ENCODE measurements around the gene CRB3.

Gene CRB3

GRCh38 chr19:6455924-6456323 is 8.1 kb upstream of the CRB3 start:
- H3K9ac ChIP-seq (ENCODE audit: low read depth, low read length), result no peak overlapping the region
- 95% methylated on average over 15 of the region's 15 CpGs for WGBS
- no peaks in the 10 kb centered on the region for H3K27me3 ChIP-seq (ENCODE audit: insufficient read depth, low read length)
- no peak overlapping the region for H3K27ac ChIP-seq (ENCODE audit: low read depth, low read length)
- H3K4me1 ChIP-seq (ENCODE audit: insufficient read depth, low read length), result no peaks in the 10 kb centered on the region
- no peak overlapping the region for H3K4me3 ChIP-seq (ENCODE audit: low read length)
- H3K9me3 ChIP-seq (ENCODE audit: insufficient read depth, low read depth, low read length), result peaks cover 13% of the 10 kb centered on the region; the same call in 1 of the 2 replicates
- peaks cover 34% of the 10 kb centered on the region for H3K36me3 ChIP-seq (ENCODE audit: insufficient read depth, low read length)

- H3K4me1 ChIP-seq (ENCODE audit: insufficient read depth, low read length), result no peaks in the 10 kb centered on the region
- no peak overlapping the region for H3K9ac ChIP-seq (ENCODE audit: low read depth, low read length)
- H3K27me3 ChIP-seq (ENCODE audit: insufficient read depth, low read length), result peaks cover 6% of the 10 kb centered on the region; the same call in 1 of the 2 replicates
- no peak overlapping the region for H3K4me3 ChIP-seq (ENCODE audit: low read length)
- WGBS, result 82% methylated on average over 15 of the region's 17 CpGs
- peaks cover 24% of the 10 kb centered on the region for H3K36me3 ChIP-seq (ENCODE audit: insufficient read depth, low read length)
- H3K9me3 ChIP-seq (ENCODE audit: insufficient read depth, low read depth, low read length), result peaks cover 13% of the 10 kb centered on the region; the same call in 1 of the 2 replicates
- no peak overlapping the region for H3K27ac ChIP-seq (ENCODE audit: low read depth, low read length)
These were observed 5.9 kb upstream of the CRB3 start for GRCh38 chr19:6457958-6458694.

- Histone ChIP-seq H3K9me3 (ENCODE audit: insufficient read depth, low read depth, low read length) (peaks cover 10% of the 10 kb centered on the region; the same call in 1 of the 2 replicates), H3K4me1 (ENCODE audit: insufficient read depth, low read length) (no peaks in the 10 kb centered on the region), H3K9ac (ENCODE audit: low read depth, low read length) (0 out of 2 replicates have a peak overlapping the region, but pooled peaks have one; percentile 22), H3K36me3 (ENCODE audit: insufficient read depth, low read length) (peaks cover 19% of the 10 kb centered on the region), H3K27ac (ENCODE audit: low read depth, low read length) (no peak overlapping the region), H3K27me3 (ENCODE audit: insufficient read depth, low read length) (peaks cover 12% of the 10 kb centered on the region; the same call in 1 of the 2 replicates), H3K4me3 (ENCODE audit: low read length) (peak overlapping the region; percentile 84)
- WGBS, result 45% methylated on average over 16 of the region's 16 CpGs
These were observed 5.3 kb upstream of the CRB3 start for GRCh38 chr19:6458695-6459261.

- H3K27ac ChIP-seq (ENCODE audit: low read depth, low read length), result peak within 1 kb of the TSS; percentile 40; the same call in 1 of the 2 replicates
- peak within 1 kb of the TSS; percentile 84 for H3K4me3 ChIP-seq (ENCODE audit: low read length)
- no peaks in the 10 kb centered on the region for H3K4me1 ChIP-seq (ENCODE audit: insufficient read depth, low read length)
- peaks cover 19% of the 10 kb centered on the region; the same call in 1 of the 2 replicates for H3K27me3 ChIP-seq (ENCODE audit: insufficient read depth, low read length)
- peak within 1 kb of the TSS; percentile 54 for H3K9ac ChIP-seq (ENCODE audit: low read depth, low read length)
- H3K9me3 ChIP-seq (ENCODE audit: insufficient read depth, low read depth, low read length), result peaks cover 3% of the 10 kb centered on the region; the same call in 1 of the 2 replicates
- 1% methylated on average over 70 of the region's 70 CpGs for WGBS
- peaks cover 12% of the 10 kb centered on the region for H3K36me3 ChIP-seq (ENCODE audit: insufficient read depth, low read length)
These were observed 4.6 kb upstream of the CRB3 start, which contains the start of gene SLC25A23 for GRCh38 chr19:6459262-6460098. SLC25A23 (minus strand) TSS chr19:6459792; CDS start chr19:6459628, 164 bp downstream.

- Histone ChIP-seq H3K27me3 (ENCODE audit: insufficient read depth, low read length) (peaks cover 26% of the 10 kb centered on the region), H3K27ac (ENCODE audit: low read depth, low read length) (peak overlapping the region; percentile 40; the same call in 1 of the 2 replicates), H3K9me3 (ENCODE audit: insufficient read depth, low read depth, low read length) (no peaks in the 10 kb centered on the region), H3K4me1 (ENCODE audit: insufficient read depth, low read length) (no peaks in the 10 kb centered on the region), H3K9ac (ENCODE audit: low read depth, low read length) (peak overlapping the region; percentile 45), H3K36me3 (ENCODE audit: insufficient read depth, low read length) (peaks cover 4% of the 10 kb centered on the region; the same call in 1 of the 2 replicates), H3K4me3 (ENCODE audit: low read length) (peak overlapping the region; percentile 84)
- WGBS, result under 1% methylated on average over 57 of the region's 57 CpGs
These were observed 3.8 kb upstream of the CRB3 start for GRCh38 chr19:6460099-6460884.

- H3K36me3 ChIP-seq (ENCODE audit: insufficient read depth, low read length), result peaks cover 11% of the 10 kb centered on the region; the same call in 1 of the 2 replicates
- no peaks in the 10 kb centered on the region for H3K4me1 ChIP-seq (ENCODE audit: insufficient read depth, low read length)
- H3K27ac ChIP-seq (ENCODE audit: low read depth, low read length), result no peak overlapping the region
- H3K9ac ChIP-seq (ENCODE audit: low read depth, low read length), result peak overlapping the region; percentile 58
- no peaks in the 10 kb centered on the region for H3K9me3 ChIP-seq (ENCODE audit: insufficient read depth, low read depth, low read length)
- 44% methylated on average over 9 of the region's 9 CpGs for WGBS
- H3K4me3 ChIP-seq (ENCODE audit: low read length), result peak overlapping the region; percentile 83
- peaks cover 26% of the 10 kb centered on the region for H3K27me3 ChIP-seq (ENCODE audit: insufficient read depth, low read length)
These were observed 935 bp downstream of the CRB3 start for GRCh38 chr19:6465006-6465405.

GRCh38 chr19:6465663-6466062 is 1.6 kb downstream of the CRB3 start:
- 94% methylated on average over 8 of the region's 8 CpGs for WGBS
- Histone ChIP-seq H3K36me3 (ENCODE audit: insufficient read depth, low read length) (peaks cover 11% of the 10 kb centered on the region; the same call in 1 of the 2 replicates), H3K4me3 (ENCODE audit: low read length) (no peak overlapping the region), H3K9ac (ENCODE audit: low read depth, low read length) (no peak overlapping the region), H3K27me3 (ENCODE audit: insufficient read depth, low read length) (peaks cover 26% of the 10 kb centered on the region), H3K9me3 (ENCODE audit: insufficient read depth, low read depth, low read length) (no peaks in the 10 kb centered on the region), H3K4me1 (ENCODE audit: insufficient read depth, low read length) (no peaks in the 10 kb centered on the region), H3K27ac (ENCODE audit: low read depth, low read length) (no peak overlapping the region)

- Histone ChIP-seq H3K36me3 (ENCODE audit: insufficient read depth, low read length) (peaks cover 11% of the 10 kb centered on the region; the same call in 1 of the 2 replicates), H3K27me3 (ENCODE audit: insufficient read depth, low read length) (peaks cover 26% of the 10 kb centered on the region), H3K4me1 (ENCODE audit: insufficient read depth, low read length) (no peaks in the 10 kb centered on the region), H3K9ac (ENCODE audit: low read depth, low read length) (no peak overlapping the region), H3K4me3 (ENCODE audit: low read length) (no peak overlapping the region), H3K27ac (ENCODE audit: low read depth, low read length) (no peak overlapping the region), H3K9me3 (ENCODE audit: insufficient read depth, low read depth, low read length) (no peaks in the 10 kb centered on the region)
- 92% methylated on average over 21 of the region's 21 CpGs for WGBS
These were observed 2.6 kb downstream of the CRB3 start for GRCh38 chr19:6466526-6467248.

GRCh38 chr19:6467384-6467783 is 3.3 kb downstream of the CRB3 start:
- H3K9ac ChIP-seq (ENCODE audit: low read depth, low read length), result no peak overlapping the region
- no peaks in the 10 kb centered on the region for H3K4me1 ChIP-seq (ENCODE audit: insufficient read depth, low read length)
- H3K4me3 ChIP-seq (ENCODE audit: low read length), result no peak overlapping the region
- H3K9me3 ChIP-seq (ENCODE audit: insufficient read depth, low read depth, low read length), result no peaks in the 10 kb centered on the region
- H3K36me3 ChIP-seq (ENCODE audit: insufficient read depth, low read length), result peaks cover 11% of the 10 kb centered on the region; the same call in 1 of the 2 replicates
- peaks cover 21% of the 10 kb centered on the region for H3K27me3 ChIP-seq (ENCODE audit: insufficient read depth, low read length)
- WGBS, result 85% methylated on average over 8 of the region's 8 CpGs
- no peak overlapping the region for H3K27ac ChIP-seq (ENCODE audit: low read depth, low read length)

GRCh38 chr19:6470173-6470572 is 6.1 kb downstream of the CRB3 start:
- 76% methylated on average over 8 of the region's 8 CpGs for WGBS
- H3K9me3 ChIP-seq (ENCODE audit: insufficient read depth, low read depth, low read length), result no peaks in the 10 kb centered on the region
- H3K4me1 ChIP-seq (ENCODE audit: insufficient read depth, low read length), result no peaks in the 10 kb centered on the region
- peaks cover 11% of the 10 kb centered on the region; the same call in 1 of the 2 replicates for H3K36me3 ChIP-seq (ENCODE audit: insufficient read depth, low read length)
- no peak overlapping the region for H3K4me3 ChIP-seq (ENCODE audit: low read length)
- H3K27me3 ChIP-seq (ENCODE audit: insufficient read depth, low read length), result peaks cover 12% of the 10 kb centered on the region
- no peak overlapping the region for H3K9ac ChIP-seq (ENCODE audit: low read depth, low read length)
- no peak overlapping the region for H3K27ac ChIP-seq (ENCODE audit: low read depth, low read length)

Data from HUES64 (cell line).